Body of pancreas (tissue), 4 donors: ENCODE data around the gene CTIF.

Experiments
- POLR2A ChIP-seq, 3 donors: fragments of 450-650 bp; IDR thresholded peaks; one replicate each; pipeline ENCODE4 v1.6.1; 2016; ENCODE audit warnings: antibody characterized with exemption in 3 of 3, mild to moderate bottlenecking in 2 of 3
- TF ChIP-seq, protein P1 (sequence below), 7 experiments: fragments of 450-650 bp in 4 of 7; fragments of 200-600 bp in 3 of 7; sonication (generic) in 3 of 7; IDR thresholded peaks; one replicate each; pipeline ENCODE4 v1.5.1; 2016 to 2019; ENCODE audit warnings: antibody characterized with exemption in 7 of 7

DNA sequence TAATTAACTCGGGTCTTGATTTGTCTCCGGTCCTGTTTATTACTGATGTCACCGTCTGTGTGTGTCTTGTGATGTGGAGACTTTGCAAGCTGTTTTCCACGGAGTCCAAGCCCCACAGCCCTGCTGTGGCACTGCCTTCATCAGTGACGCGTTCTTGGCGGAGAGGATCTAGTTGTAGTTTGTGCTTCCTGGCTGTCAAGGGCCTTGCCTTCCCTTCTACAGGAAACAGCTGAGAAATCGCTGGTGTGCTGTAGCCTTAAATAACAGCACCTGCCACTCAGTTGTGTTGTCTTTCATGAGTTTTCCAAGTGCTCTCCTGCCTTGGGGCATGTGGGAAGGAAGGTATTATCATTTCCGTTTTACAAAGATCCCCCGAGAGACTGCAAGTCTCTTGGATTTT is 26.3 kb downstream of the CTIF start:
- TF ChIP-seq POLR2A (IDR thresholded peaks at IDR 0.05): no peak
- TF ChIP-seq, protein P1, sequence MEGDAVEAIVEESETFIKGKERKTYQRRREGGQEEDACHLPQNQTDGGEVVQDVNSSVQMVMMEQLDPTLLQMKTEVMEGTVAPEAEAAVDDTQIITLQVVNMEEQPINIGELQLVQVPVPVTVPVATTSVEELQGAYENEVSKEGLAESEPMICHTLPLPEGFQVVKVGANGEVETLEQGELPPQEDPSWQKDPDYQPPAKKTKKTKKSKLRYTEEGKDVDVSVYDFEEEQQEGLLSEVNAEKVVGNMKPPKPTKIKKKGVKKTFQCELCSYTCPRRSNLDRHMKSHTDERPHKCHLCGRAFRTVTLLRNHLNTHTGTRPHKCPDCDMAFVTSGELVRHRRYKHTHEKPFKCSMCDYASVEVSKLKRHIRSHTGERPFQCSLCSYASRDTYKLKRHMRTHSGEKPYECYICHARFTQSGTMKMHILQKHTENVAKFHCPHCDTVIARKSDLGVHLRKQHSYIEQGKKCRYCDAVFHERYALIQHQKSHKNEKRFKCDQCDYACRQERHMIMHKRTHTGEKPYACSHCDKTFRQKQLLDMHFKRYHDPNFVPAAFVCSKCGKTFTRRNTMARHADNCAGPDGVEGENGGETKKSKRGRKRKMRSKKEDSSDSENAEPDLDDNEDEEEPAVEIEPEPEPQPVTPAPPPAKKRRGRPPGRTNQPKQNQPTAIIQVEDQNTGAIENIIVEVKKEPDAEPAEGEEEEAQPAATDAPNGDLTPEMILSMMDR (IDR thresholded peaks at IDR 0.05): no peak
